AG20443 (cell line): ENCODE measurements around the gene PSMD4.

Experiments
- DNase-seq: peaks from one replicate; pipeline ENCODE4 v3.0.0; 2012; ENCODE audit warnings: low spot score, mixed read lengths

The PSMD4 gene

GRCh38 chr1:151309811-151310323 is 55.3 kb downstream of the PSMD4 start:
- DNase-seq, result no peak

GRCh38 chr1:151311011-151311410 is 56.5 kb downstream of the PSMD4 start:
- DNase-seq, result no peak

GRCh38 chr1:151311589-151312331 is 57.2 kb downstream of the PSMD4 start:
- peak; percentile 95 for DNase-seq

DNA sequence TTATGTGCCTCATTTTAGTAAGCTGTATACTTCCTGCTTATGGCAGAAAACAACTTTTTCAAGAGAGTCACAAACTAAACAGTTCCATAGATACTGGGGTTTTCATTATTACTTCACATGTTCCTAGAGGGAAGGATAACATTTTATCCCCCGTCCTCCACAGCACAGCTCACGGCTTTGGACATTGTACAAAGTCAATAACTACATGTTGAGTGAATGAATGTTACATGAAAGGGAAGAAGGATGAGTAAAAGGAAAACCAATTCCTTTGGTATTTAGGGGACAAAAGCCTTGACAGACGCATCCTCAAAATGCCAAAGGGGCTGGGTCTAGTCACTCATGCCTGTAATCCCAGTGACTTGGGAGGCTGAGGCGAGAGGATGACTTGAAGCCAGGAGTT is 57.9 kb downstream of the PSMD4 start:
- no peak for DNase-seq

GRCh38 chr1:151312826-151313225 is 58.3 kb downstream of the PSMD4 start:
- DNase-seq, result no peak

DNA sequence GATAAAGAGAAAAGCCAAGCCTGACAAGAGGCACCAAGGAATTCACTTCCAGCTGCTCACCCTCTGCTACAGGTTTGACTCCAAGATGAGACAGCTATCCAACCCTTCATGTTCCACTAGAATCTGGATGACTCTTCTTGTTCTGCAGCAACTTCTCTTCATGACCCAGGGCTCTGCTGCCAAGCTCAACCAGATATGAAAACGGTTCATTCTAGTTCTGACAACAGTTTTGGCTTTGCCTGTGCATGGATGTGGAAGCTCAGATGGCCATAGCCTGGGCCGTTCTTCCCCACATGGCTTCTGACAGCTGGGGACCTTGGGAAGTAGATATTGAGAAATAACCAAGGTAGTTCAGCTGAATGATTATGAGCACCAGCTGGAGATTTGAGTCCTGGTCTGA is 59.0 kb downstream of the PSMD4 start:
- DNase-seq, result no peak

DNA sequence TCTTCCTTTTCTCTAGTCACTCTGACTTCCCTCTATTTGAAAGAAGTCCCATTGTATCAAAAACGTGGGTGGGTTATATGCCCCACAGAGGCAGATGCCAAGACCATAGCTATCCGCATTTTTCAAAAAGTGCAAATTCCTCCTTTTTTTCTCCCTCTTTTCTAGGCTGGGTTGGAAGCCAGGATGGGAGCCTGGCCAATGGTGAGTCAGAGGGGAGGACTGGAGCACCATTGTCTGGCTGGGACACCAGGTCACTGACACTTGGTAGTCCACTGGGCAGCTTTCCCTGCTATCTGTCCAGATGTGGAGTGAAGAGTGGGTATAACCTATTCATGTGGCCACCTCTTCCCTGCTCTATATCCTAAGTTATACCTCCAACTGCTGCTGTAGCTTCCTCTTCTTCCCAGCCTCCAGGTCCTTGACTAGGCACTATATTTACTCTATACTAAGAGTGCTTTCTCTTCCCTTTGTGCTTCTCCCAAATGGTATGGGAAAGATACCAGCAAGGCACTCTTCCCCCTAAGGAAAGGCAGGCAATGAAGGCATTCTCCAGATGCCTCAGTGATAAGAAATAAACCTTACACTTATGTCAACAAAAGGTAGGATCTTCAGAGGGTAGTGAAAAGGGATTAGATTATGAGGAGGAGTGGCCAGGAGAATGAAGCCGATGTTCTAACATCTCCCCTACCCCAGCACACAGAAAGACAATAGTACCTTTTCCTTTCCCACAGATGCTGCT is 59.8 kb downstream of the PSMD4 start:
- DNase-seq, result peak; percentile 92

GRCh38 chr1:151315565-151316235 is 61.2 kb downstream of the PSMD4 start:
- DNase-seq, result no peak
